Vagina (tissue), 2 donors: Measurements from ENCODE around the gene CAND2. TPM values are rescaled to one million over a fixed set of nuclear protein-coding genes. Genes with fewer than 3 reads are reported as not detected.
"Not testable (repeated sequence)": the region's sequence is repeated elsewhere in the genome, so short reads cannot be mapped to it uniquely, and the experiment has no call there.

Experiments used
- DNase-seq, 2 donors: peaks; one replicate each; pipeline ENCODE4 v3.0.0-alpha.2; 2017; ENCODE audit errors: extremely low spot score in 2 of 2
- H3K27ac ChIP-seq: fragments of 200-600 bp; sonication (generic); one replicate; pipeline ENCODE4 v1.5.1; 2019
- H3K27me3 ChIP-seq: fragments of 200-600 bp; sonication (generic); one replicate; pipeline ENCODE4 v1.5.1; 2019
- H3K36me3 ChIP-seq, 2 donors: fragments of 200-600 bp; sonication (generic); one replicate each; pipeline ENCODE4 v1.5.1; 2017 to 2019
- H3K4me1 ChIP-seq: fragments of 200-600 bp; sonication (generic); one replicate; pipeline ENCODE4 v1.5.1; 2019
- H3K4me3 ChIP-seq, 2 donors: fragments of 200-600 bp; sonication (generic); 1 replicate in 1 of 2; 2 replicates in 1 of 2; pipeline ENCODE4 v1.5.1; 2016 to 2019
- H3K9me3 ChIP-seq: fragments of 200-600 bp; sonication (generic); one replicate; pipeline ENCODE4 v1.5.1; 2019
- POLR2A ChIP-seq, 2 donors: fragments of 450-650 bp; IDR thresholded peaks; one replicate each; pipeline ENCODE4 v1.6.1; 2017; ENCODE audit warnings: antibody characterized with exemption in 2 of 2, mild to moderate bottlenecking in 2 of 2, moderate library complexity in 2 of 2
- POLR2AphosphoS5 ChIP-seq, 2 donors: sonication (generic); formaldehyde crosslinking; IDR thresholded peaks; one replicate each; pipeline ENCODE4 v1.9.0; 2017; ENCODE audit warnings: antibody characterized with exemption in 2 of 2, mild to moderate bottlenecking in 2 of 2, low read depth in 1 of 2; ENCODE audit not compliant: insufficient read depth in 1 of 2
- intact Hi-C: fragments of 100-400 bp; cut with DNase I; formaldehyde crosslinking; loops from one replicate; pipeline ENCODE4 v1.15.1; 2023
- small RNA-seq: library from RNA; depleted of rRNA; stranded (forward); fragments of <200 nt; gene quantifications from one replicate; pipeline ENCODE3, GENCODE V24; 2016
- total RNA-seq: library from RNA; depleted of rRNA; stranded (reverse); fragments of >200 nt; gene quantifications from one replicate; pipeline ENCODE4 v1.2.3, GENCODE V29; 2016
- TF ChIP-seq, protein P1 (sequence below), 3 experiments: fragments of 450-650 bp in 2 of 3; fragments of 200-600 bp in 1 of 3; sonication (generic) in 1 of 3; IDR thresholded peaks; one replicate each; pipeline ENCODE4 v1.5.1; 2017 to 2019; ENCODE audit warnings: antibody characterized with exemption in 3 of 3, mild to moderate bottlenecking in 2 of 3, moderate library complexity in 2 of 3

CAND2 gene
- total RNA-seq, 1 donor from 2014 or later = 12.5 TPM

DNA sequence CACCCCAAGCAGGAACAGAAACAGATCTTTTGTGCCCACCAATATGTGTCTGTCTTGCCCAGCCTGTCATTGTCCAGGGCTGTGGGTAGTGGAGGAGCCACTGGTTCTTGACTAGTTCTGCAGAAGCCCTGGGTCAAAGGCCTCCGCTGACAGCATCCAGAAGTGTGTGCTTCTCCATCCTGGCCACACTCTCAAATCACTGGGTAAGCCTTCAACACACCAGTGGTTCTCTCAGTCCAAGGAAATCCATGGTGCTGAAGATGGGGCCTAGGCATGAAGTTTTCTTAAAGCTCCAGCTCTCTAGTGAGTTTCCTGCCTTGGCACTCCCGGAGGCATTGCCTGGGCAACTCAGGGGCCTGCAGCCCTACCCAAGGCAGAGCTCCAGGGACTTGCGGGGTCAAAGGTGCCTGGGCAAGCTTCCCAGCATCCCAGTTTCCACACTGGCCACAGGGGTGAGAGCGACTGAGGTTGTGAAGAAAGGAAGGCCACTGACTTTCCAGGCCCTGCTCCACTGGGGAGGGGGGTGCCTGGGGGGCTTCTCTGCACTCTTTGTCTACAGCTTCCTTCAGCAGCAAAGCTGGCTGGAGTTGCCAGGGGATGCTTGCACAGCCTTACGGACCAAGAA, 82.8 kb downstream of the CAND2 start:
- Histone ChIP-seq H3K36me3 (no peaks in the 10 kb centered on the region), H3K4me3 (no peak overlapping the region), H3K27me3 (no peaks in the 10 kb centered on the region), H3K27ac (no peak overlapping the region), H3K4me1 (peaks cover 9% of the 10 kb centered on the region), H3K9me3 (no peaks in the 10 kb centered on the region)
- intact Hi-C loops = no loop called here
- TF ChIP-seq, protein P1, sequence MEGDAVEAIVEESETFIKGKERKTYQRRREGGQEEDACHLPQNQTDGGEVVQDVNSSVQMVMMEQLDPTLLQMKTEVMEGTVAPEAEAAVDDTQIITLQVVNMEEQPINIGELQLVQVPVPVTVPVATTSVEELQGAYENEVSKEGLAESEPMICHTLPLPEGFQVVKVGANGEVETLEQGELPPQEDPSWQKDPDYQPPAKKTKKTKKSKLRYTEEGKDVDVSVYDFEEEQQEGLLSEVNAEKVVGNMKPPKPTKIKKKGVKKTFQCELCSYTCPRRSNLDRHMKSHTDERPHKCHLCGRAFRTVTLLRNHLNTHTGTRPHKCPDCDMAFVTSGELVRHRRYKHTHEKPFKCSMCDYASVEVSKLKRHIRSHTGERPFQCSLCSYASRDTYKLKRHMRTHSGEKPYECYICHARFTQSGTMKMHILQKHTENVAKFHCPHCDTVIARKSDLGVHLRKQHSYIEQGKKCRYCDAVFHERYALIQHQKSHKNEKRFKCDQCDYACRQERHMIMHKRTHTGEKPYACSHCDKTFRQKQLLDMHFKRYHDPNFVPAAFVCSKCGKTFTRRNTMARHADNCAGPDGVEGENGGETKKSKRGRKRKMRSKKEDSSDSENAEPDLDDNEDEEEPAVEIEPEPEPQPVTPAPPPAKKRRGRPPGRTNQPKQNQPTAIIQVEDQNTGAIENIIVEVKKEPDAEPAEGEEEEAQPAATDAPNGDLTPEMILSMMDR (IDR thresholded peaks at IDR 0.05) = no peak
- TF ChIP-seq POLR2A (IDR thresholded peaks at IDR 0.05) = no peak
- TF ChIP-seq POLR2AphosphoS5 (IDR thresholded peaks at IDR 0.05; ENCODE audit: insufficient read depth in 1 of 2, low read depth in 1 of 2) = no peak
- no peak for DNase-seq

DNA sequence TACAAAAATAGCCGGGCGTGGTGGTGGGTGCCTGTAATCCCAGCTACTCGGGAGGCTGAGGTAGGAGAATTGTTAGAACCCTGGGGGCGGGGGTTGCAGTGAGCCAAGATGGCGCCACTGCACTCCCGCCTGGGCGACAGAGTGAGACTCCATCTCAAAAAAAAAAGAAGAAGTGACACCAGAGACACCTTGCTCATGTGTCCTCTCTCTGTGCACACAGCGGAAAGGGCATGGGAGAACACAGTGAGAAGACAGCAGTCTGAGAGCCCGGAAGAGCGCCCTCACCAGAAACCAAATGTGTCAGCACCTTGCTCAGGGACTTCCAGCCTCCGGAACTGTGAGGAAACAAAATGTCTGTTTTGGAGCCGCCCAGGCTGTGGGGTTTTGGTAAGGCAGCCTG, 85.4 kb downstream of the CAND2 start:
- H3K9me3 ChIP-seq, H3K27ac ChIP-seq, H3K4me1 ChIP-seq, H3K27me3 ChIP-seq, H3K36me3 ChIP-seq, H3K4me3 ChIP-seq, DNase-seq, intact Hi-C loops: not testable (repeated sequence)

DNA sequence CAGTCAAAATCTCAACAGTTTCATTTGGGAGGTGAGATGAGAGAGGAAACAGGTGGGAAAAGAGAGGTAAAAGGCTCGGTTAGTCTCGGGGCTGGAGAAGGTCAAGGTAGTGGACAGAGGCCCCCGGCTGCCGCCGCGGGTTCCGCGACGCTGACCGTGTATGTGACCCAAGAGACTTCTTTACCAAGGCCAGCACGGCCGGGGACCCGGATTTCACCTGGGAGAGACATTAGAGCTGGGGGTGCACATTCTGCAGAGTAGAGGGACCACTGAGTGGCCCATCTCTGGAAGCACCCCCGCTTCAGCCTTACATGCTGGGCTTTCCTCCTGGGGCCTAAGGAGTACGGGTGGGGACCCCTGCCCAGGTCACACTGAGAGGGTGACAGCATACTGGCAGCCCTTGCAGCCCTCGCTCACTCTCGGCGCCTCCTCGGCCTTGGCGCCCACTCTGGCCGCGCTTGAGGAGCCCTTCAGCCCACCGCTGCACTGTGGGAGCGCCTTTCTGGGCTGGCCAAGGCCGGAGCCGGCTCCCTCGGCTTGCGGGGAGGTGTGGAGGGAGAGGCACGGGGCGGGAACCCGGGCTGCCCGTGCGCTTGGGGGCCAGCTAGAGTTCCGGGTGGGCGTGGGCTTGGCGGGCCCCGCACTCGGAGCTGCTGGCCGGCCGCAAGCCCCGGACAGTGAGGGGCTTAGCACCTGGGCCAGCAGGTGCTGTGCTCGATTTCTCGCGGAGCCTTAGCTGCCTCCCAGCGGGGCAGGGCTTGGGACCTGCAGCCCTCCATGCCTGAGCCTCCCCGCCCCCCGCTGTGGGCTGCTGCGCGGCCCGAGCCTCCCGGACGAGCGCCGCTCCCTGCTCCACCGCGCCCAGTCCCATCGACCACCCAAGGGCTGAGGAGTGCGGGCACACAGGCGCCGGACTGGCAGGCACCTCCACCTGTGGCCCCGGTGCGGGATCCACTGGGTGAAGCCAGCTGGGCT, 86.1 kb downstream of the CAND2 start:
- TF ChIP-seq, protein P1 (IDR thresholded peaks at IDR 0.05) = no peak
- TF ChIP-seq POLR2A (IDR thresholded peaks at IDR 0.05) = no peak
- no peak for TF ChIP-seq POLR2AphosphoS5 (IDR thresholded peaks at IDR 0.05; ENCODE audit: insufficient read depth in 1 of 2, low read depth in 1 of 2)
- Histone ChIP-seq H3K36me3 (no peaks in the 10 kb centered on the region), H3K9me3 (no peaks in the 10 kb centered on the region), H3K4me3 (no peak overlapping the region), H3K27ac (no peak overlapping the region), H3K4me1 (no peaks in the 10 kb centered on the region), H3K27me3 (no peaks in the 10 kb centered on the region)
- no peak for DNase-seq
- intact Hi-C loops = no loop called here

DNA sequence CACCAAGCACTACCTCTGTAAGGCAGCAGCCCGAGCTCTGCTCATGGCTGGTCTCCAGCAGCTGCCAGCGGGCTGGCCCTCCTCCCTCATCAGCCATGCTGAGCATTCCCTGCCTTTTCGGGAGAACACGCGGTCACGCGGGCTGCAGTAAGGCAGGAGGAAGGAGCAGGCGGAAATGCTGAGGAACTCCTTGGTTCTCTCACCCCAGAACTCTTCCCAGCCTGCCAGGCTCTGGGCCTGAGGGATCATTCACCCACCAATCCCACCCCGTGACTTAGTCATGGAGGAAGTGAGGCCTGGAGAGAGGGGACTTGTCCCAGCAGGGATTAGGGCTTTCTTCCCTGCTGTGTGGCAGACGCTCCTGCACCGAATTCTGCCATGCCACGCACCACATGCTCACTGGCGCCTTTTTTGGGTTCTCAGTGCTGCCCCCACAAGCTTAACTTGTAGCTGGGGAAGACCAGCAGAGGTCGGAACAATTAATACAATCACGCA, 87.8 kb downstream of the CAND2 start:
- Histone ChIP-seq H3K4me3 (no peak overlapping the region), H3K4me1 (no peaks in the 10 kb centered on the region), H3K27ac (no peak overlapping the region), H3K36me3 (no peaks in the 10 kb centered on the region), H3K9me3 (no peaks in the 10 kb centered on the region), H3K27me3 (no peaks in the 10 kb centered on the region)
- DNase-seq = no peak
- TF ChIP-seq, protein P1 (IDR thresholded peaks at IDR 0.05) = no peak
- TF ChIP-seq POLR2AphosphoS5 (IDR thresholded peaks at IDR 0.05; ENCODE audit: insufficient read depth in 1 of 2, low read depth in 1 of 2) (no peak), POLR2A (IDR thresholded peaks at IDR 0.05) (no peak)
- intact Hi-C loops = no loop called here

Small RNA genes lying within 50 kb of the gene (small RNA-seq; reads per million reads assigned to genes)
- gene AC034198.1 = not detected

Other genes starting within 250 kb of the CAND2 start
- 28.5 TPM for gene MKRN2, start 239.6 kb upstream of the CAND2 start, total RNA-seq
- gene RAF1, start 132.6 kb upstream of the CAND2 start, total RNA-seq = 89.6 TPM
- 31.7 TPM for gene TMEM40, start 37.4 kb upstream of the CAND2 start, total RNA-seq
- gene RPL32, start 44.9 kb downstream of the CAND2 start, total RNA-seq = 2,085 TPM